ENCODE data around the gene CLDN2. TPM values are rescaled to one million over a fixed set of nuclear protein-coding genes. Genes with fewer than 3 reads are reported as not detected.

CLDN2 gene
- total and polyA plus RNA-seq, 2 of the 13 experiments (the other 11 are each of a cell fraction or from before 2014, with no cell fraction given), result 1.3 to 1.5 TPM

GRCh38 chrX:106932492-106932923, 12.3 kb downstream of the CLDN2 start (continued):
- TF ChIP-seq ZGPAT (CRISPR knock-in tag; IDR thresholded peaks at IDR 0.05), result 0 out of 2 replicates have a peak, but pooled peaks have one; percentile 10
- TF ChIP-seq NBN (conservative IDR thresholded peaks at IDR 0.05), result no peak
- TF ChIP-seq ETV5 (CRISPR knock-in tag; IDR thresholded peaks at IDR 0.05; ENCODE audit: borderline replicate concordance), result peak; percentile 10; the same call in 1 of the 2 replicates
- peak; percentile 20; the same call in 1 of the 2 replicates for TF ChIP-seq HNF4A (CRISPR knock-in tag; IDR thresholded peaks at IDR 0.05)
- 0 out of 2 replicates have a peak, but pooled peaks have one; percentile 16 for TF ChIP-seq SALL1 (CRISPR knock-in tag; IDR thresholded peaks at IDR 0.05)
- TF ChIP-seq, protein P1, sequence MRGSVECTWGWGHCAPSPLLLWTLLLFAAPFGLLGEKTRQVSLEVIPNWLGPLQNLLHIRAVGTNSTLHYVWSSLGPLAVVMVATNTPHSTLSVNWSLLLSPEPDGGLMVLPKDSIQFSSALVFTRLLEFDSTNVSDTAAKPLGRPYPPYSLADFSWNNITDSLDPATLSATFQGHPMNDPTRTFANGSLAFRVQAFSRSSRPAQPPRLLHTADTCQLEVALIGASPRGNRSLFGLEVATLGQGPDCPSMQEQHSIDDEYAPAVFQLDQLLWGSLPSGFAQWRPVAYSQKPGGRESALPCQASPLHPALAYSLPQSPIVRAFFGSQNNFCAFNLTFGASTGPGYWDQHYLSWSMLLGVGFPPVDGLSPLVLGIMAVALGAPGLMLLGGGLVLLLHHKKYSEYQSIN (CRISPR knock-in tag; IDR thresholded peaks at IDR 0.05; ENCODE audit: borderline replicate concordance), result no peak
- peak; percentile 74 for TF ChIP-seq FOSL2 (CRISPR knock-in tag; IDR thresholded peaks at IDR 0.05)
- peak in 1 of 2 experiments; percentile 8; a peak in 1 of 4 replicates for TF ChIP-seq POLR2A (IDR thresholded peaks at IDR 0.05; ENCODE audit: insufficient read depth in 1 of 2, low read depth in 2 of 2, low read length in 2 of 2)
- peak; percentile 27; the same call in 1 of the 2 replicates for TF ChIP-seq PAXIP1 (CRISPR knock-in tag; conservative IDR thresholded peaks at IDR 0.05)
- no peak for TF ChIP-seq ZNF121 (CRISPR knock-in tag; IDR thresholded peaks at IDR 0.05)

All from HepG2 (cell line).